Measurements from ENCODE around the gene CD6. TPM values are rescaled to one million over a fixed set of nuclear protein-coding genes. Genes with fewer than 3 reads are reported as not detected.

The CD6 gene
- total RNA-seq, 1 experiment from 2014 or later: not detected

- H4K91ac ChIP-seq (ENCODE audit: insufficient read length, low read depth, low read length): no peak overlapping the region
- no CpG with 5 or more reads among the region's 3 CpGs for WGBS (ENCODE audit: extremely low coverage, insufficient read length, low lambda C conversion rate)
- no peak overlapping the region for H2AK5ac ChIP-seq (ENCODE audit: insufficient read length, low read length)
- H3K79me1 ChIP-seq (ENCODE audit: insufficient read depth, low read depth, low read length, poor library complexity, severe bottlenecking): no peaks in the 10 kb centered on the region
- H2BK12ac ChIP-seq (ENCODE audit: insufficient read length, low read depth, low read length): no peak overlapping the region
- no peaks in the 10 kb centered on the region for H3K36me3 Mint-ChIP-seq (ENCODE audit: insufficient read depth in 1 of 3, low read depth in 3 of 3)
- no peaks in the 10 kb centered on the region for H3K4me1 ChIP-seq (ENCODE audit: insufficient read depth, low read length)
- H2BK120ac ChIP-seq (ENCODE audit: low read depth, low read length, poor library complexity, severe bottlenecking): no peak overlapping the region
- no peak overlapping the region for H2AFZ ChIP-seq (ENCODE audit: low read length)
- no peak overlapping the region for H3K56ac ChIP-seq (ENCODE audit: insufficient read length, low read depth, low read length)
- H3K27ac ChIP-seq (ENCODE audit: insufficient read length, low read depth, low read length): no peak overlapping the region
- no peak overlapping the region for H3K14ac ChIP-seq (ENCODE audit: insufficient read depth, low read length)
- H3K4ac ChIP-seq (ENCODE audit: low read depth, low read length): no peak overlapping the region
- peaks cover 78% of the 10 kb centered on the region for H3K27me3 Mint-ChIP-seq (ENCODE audit: low read depth)
- no peaks in the 10 kb centered on the region for H3K9me3 Mint-ChIP-seq
- no peak overlapping the region for H3T11ph ChIP-seq (ENCODE audit: low read length)
- no peak overlapping the region for H3K9ac ChIP-seq (ENCODE audit: extremely low read depth, insufficient read length, low read length)
- no peak overlapping the region for H2BK15ac ChIP-seq (ENCODE audit: low read depth, low read length)
- no peak overlapping the region for H3K4me3 Mint-ChIP-seq
- H4K8ac ChIP-seq (replicated peaks; ENCODE audit: insufficient read length, low read depth, low read length): no peak overlapping the region
- no peak overlapping the region for H3K4me2 ChIP-seq (ENCODE audit: insufficient read depth, insufficient read length, low read length)
- H3K23me2 ChIP-seq (ENCODE audit: insufficient read length, low read depth, low read length, poor library complexity, severe bottlenecking): no peaks in the 10 kb centered on the region
- H3K27ac Mint-ChIP-seq: no peak overlapping the region
- H2BK5ac ChIP-seq (ENCODE audit: insufficient read length, low read length): no peak overlapping the region
- no peaks in the 10 kb centered on the region for H3K9me3 ChIP-seq (ENCODE audit: control insufficient read depth, low read depth, low read length)
- peaks cover 17% of the 10 kb centered on the region; the same call in 1 of the 2 replicates for H3K27me3 ChIP-seq (ENCODE audit: insufficient read depth, low read length)
- no peak overlapping the region for H3K23ac ChIP-seq (ENCODE audit: insufficient read length, low read depth, low read length)
- H3K18ac ChIP-seq (ENCODE audit: insufficient read length, low read depth, low read length): no peak overlapping the region
- no peak overlapping the region for H4K5ac ChIP-seq (ENCODE audit: insufficient read length, low read depth, low read length)
- no peak overlapping the region for H2BK20ac ChIP-seq (ENCODE audit: low read depth, low read length, poor library complexity, severe bottlenecking)
- DNase-seq: no peak
- H4K20me1 ChIP-seq (ENCODE audit: control insufficient read depth, insufficient read depth, insufficient read length): no peaks in the 10 kb centered on the region
- H3K4me1 Mint-ChIP-seq: peaks cover 8 to 16% of the 10 kb centered on the region in 2 experiments
- no peaks in the 10 kb centered on the region for H3K79me2 ChIP-seq (ENCODE audit: insufficient read depth, low read length)
- TF ChIP-seq CTCF (conservative IDR thresholded peaks at IDR 0.05): no peak
Measured at GRCh38 chr11:61001931-61002330, 30.5 kb downstream of the CD6 start.

All from H9 (cell line).